SK-N-DZ (cell line): Measurements from ENCODE around the gene JAKMIP2.
A peak's percentile ranks its signal among the peaks of the same experiment; 100 is the strongest.
"Not testable (repeated sequence)": the region's sequence is repeated elsewhere in the genome, so short reads cannot be mapped to it uniquely, and the experiment has no call there.

Source experiments
- DNase-seq: peaks from one replicate; pipeline ENCODE4 v3.0.0-alpha.2; 2015; ENCODE audit warnings: low spot score

Gene JAKMIP2

GRCh38 chr5:147560718-147561331, 221.7 kb downstream of the JAKMIP2 start:
- no peak for DNase-seq

DNA sequence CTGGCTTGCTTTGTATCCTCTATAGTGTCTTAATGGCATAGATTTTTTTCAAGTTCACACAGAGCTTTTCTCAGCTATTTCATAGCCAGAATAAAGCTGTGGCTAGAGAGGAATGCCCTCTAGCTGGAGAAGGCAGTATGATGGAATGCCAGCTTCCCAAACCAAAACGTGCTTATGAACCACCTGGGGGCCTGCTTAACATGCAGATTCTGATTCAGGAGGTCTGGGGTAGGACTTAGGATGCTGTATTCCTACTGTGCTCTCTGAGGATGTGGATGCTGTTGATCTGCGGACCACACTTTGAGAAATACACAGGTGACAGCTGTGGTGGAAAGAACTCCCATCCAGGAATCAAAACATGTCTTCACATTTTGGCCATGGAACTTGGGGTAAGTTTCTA, 222.8 kb downstream of the JAKMIP2 start:
- no peak for DNase-seq

DNA sequence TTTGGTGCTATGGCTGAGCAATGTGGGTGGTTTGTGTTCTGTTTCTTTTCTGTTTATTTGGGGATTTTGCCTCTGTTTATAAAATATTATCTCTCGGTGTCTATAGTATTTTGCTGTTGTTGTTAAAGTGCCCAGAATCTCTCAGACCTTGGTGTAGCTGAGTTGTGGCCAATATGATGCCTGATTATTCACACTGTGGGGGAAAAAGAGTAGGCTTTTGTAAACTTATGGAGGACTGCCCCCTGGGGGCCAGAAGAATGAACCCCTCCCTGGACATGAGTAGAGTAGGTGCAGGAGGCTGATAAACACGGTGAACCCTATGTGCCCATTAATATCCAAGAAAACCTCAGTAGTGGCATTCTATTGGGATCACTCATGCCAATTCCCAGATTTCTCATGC, 223.7 kb downstream of the JAKMIP2 start:
- DNase-seq: peak; percentile 54

- DNase-seq: no peak
Measured at GRCh38 chr5:147557876-147558745, 224.4 kb downstream of the JAKMIP2 start.

- DNase-seq: no peak
Measured at GRCh38 chr5:147555176-147555575, 227.4 kb downstream of the JAKMIP2 start.

DNA sequence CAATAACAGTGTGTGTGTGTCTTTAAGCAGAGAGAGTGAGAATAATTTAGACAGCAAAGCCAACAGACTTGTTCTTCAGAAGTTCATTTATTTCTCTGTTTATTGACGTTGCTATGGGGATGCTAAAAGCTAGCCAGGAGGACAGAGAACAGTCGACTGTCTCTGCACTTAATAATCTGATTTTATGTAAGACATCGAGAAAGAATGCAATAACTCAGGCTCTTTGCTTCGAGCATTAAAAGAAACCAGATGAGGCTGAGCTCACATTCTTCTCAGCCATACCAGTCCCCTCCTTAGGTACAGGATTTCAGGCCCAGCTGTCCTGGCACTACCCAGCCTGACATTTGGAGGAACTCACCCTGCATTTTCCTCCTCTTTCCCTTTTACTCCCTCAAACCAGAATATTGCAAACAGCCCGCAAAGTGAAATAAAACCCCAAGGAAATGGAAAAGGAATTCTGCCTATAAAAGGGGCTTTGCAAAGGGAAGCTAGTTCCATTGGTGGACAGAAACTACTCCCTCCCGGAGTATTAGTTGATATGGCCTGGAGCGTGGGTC, 228.2 kb downstream of the JAKMIP2 start:
- peak; percentile 48 for DNase-seq

DNA sequence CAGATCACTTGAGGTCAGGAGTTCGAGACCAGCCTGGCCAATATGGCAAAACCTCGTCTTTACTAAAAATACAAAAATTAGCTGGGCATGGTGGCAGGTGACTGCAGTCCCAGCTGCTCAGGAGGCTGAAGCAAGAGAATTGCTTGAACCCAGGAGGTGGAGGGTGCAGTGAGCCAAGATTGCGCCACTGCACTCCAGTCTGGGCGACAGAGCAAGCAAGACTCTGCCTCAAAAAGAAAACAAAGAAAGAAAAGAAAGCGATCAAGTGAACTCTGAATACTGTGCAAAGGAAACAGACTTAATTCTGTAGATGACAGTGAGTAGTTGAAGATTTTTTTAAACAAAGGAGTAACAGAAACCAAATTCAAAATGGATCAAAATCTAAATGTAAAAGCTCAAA, 228.7 kb downstream of the JAKMIP2 start:
- not testable (repeated sequence) for DNase-seq

DNA sequence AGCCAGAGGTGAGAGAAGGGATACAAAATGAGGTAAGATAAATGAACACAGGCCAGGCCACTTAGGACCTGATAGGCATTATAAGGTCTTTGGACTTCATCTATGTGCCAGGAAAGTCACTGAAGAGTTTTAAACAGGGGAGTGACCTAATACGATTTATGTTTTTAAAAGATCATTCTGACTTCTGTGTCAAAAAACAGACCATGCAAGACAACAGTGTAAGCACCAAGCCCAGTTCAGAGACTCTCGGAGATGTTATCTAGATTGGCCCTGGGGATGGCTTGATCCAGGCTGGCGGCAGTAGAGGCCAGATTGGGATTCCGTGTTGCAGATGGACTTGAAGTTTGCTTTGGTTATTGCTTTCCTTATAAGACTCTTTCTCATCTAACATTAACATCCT, 229.6 kb downstream of the JAKMIP2 start:
- peak; percentile 64 for DNase-seq

- no peak for DNase-seq
Measured at GRCh38 chr5:147551677-147552076, 230.9 kb downstream of the JAKMIP2 start.

DNA sequence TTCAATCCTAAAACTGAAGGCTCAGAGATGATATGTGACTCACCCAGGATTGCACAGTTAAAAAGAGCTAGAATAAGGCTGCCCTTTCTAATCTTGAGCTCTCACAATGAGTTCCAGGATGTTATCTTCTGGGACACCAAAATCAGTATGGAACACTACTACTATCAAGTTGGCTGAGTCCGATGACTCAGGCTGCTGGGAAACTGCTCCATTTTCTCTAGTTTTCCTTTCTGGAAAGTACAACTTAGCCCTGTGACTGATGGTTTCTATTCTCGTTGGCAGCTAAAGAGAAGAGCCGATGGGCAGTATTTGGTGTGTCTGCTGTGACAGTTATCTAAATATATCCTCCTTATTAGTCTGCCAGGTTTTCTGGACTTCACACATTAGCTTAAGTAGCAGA, 234.8 kb downstream of the JAKMIP2 start:
- DNase-seq: no peak

GRCh38 chr5:147544556-147544955, 238.0 kb downstream of the JAKMIP2 start:
- DNase-seq: no peak

GRCh38 chr5:147539053-147539452, 243.5 kb downstream of the JAKMIP2 start:
- no peak for DNase-seq

GRCh38 chr5:147538236-147538635, 244.3 kb downstream of the JAKMIP2 start:
- DNase-seq: no peak
